Activated CD4-positive, alpha-beta T cell treated with anti-CD3 and anti-CD28 coated beads for 1 hour (primary cell): ENCODE data around the gene TSC2.
"Not testable (repeated sequence)": the region's sequence is repeated elsewhere in the genome, so short reads cannot be mapped to it uniquely, and the experiment has no call there.

Source experiments
- DNase-seq: peaks from one replicate; pipeline ENCODE4 v3.0.0-alpha.2; 2020

TSC2 gene

DNA sequence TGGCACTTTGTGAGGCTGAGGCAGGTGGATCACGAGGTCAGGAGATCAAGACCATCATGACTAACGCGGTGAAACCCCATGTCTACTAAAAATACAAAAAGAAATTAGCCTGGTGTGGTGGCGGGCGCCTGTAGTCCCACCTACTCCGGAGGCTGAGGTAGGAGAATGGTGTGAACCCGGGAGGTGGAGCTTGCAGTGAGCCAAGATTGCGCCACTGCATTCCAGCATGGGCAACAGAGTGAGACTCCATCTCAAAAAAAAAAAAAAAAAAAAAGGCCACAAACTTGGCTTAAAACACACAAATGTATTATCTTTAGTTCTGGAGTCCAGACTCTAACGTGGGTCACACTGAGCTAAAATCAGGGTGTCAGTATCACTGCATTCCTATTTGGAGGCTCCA lies 36.1 kb upstream of the TSC2 start:
- DNase-seq, result not testable (repeated sequence)

- DNase-seq, result no peak
These were observed 34.3 kb upstream of the TSC2 start for GRCh38 chr16:2013527-2013926.

GRCh38 chr16:2015117-2015946 lies 32.5 kb upstream of the TSC2 start:
- no peak for DNase-seq

DNA sequence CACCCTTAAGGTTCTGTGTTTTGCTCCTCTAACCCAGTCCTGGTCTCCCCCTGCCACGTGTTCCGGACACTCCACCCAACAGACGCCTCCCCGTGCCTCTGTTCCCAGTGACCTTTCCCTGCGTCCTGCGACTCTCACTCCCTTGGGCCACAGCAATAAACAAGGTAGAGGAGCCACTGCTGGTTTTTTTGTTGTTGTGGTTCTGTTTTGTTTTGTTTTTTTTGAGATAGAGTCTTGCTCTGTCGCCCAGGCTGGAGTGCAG lies 31.9 kb upstream of the TSC2 start:
- DNase-seq, result no peak

GRCh38 chr16:2016407-2016922 lies 31.3 kb upstream of the TSC2 start:
- no peak for DNase-seq

- DNase-seq, result no peak
These were observed 28.3 kb upstream of the TSC2 start, which contains the start of gene NPW for GRCh38 chr16:2019518-2019920. TSS of gene NPW (plus strand) at chr16:2019785.

DNA sequence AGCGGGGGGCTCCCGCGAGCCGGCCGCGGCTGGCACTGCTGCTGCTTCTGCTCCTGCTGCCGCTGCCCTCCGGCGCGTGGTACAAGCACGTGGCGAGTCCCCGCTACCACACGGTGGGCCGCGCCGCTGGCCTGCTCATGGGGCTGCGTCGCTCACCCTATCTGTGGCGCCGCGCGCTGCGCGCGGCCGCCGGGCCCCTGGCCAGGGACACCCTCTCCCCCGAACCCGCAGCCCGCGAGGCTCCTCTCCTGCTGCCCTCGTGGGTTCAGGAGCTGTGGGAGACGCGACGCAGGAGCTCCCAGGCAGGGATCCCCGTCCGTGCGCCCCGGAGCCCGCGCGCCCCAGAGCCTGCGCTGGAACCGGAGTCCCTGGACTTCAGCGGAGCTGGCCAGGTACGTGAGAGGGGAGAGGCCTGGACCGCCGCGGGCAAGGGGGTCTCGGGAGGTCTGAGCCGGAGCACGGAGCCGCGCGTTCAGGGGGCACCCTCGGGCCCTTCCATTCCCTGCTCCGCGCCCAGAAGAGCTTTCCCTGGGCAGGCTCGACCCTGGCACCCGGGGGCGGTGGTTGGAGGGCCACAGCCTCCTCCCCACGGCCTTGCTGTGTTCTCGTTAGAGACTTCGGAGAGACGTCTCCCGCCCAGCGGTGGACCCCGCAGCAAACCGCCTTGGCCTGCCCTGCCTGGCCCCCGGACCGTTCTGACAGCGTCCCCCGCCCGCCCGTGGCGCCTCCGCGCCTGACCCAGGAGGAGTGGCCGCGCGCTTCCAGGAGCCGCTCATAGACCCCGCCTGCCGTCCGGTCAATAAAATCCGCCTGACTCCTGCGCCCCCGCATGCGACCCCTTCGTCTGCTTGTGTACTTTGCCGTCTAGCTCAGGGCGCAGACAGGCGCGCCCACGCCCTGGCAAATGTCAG lies 27.6 kb upstream of the TSC2 start:
- no peak for DNase-seq

DNA sequence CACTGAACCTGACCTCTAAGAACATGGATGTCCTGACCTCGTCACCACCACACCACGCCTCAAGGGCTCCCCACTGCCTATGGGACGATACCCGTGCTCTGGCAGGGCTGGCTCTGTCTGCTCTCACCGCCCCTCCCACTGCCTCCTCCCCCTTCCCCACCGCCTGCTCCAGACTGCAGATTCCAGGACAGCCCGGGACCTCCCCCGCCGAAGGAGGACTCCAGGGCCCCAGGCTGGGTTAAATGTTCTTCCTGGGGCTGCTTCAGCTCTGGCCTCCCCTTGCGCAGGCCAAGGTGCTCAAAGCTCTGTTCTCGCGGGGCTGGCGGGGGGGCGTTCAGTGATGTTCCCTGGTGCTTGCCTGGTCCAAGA lies 25.1 kb upstream of the TSC2 start:
- DNase-seq, result no peak

DNA sequence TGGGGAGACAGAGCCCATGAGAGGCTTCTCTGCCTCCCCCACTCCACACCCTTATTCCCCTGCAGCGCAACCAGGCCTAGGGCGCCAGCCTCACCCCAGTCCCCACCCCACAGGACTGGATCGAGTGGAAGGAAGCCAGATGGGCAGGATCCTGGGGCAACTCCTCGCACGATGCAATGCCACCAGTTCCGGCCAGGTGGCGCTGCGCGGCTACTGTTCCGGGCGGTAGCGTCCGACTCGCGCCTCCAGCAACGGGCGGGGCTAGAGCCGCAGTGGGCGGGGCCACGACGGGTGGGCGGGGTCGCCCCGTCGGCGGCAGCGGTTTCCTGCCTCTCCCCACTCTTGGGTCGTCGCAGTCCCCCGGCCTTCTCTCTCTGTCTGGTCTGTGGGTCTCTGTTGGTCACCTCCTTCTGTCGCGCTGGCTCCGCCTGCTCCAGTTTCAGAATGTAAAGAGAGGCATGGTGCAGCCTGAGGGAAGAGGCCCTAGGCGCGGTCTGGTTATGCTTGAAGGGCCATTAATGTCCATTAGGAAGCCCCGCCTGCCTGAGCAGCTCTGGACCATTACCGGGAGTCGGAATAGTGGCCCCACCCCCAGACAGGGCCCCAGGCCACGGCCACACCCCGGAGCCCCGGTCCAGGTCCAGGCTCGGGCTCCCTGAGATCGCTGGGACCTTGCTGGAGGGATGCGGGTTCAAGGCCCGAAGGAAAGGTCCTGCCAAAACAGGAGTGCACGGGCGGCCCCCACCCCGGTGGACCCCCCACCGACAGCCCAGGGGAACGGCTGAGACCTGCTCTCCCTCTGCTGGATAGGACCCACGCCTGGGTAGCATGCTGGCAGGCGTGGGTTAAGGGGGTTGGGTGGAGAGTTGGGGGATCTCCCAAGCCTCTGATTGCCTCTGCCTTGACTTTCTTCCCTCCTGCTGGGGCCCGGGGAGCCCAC lies 24.4 kb upstream of the TSC2 start:
- peak; percentile 93 for DNase-seq

GRCh38 chr16:2024032-2024420 lies 23.8 kb upstream of the TSC2 start:
- DNase-seq, result no peak

DNA sequence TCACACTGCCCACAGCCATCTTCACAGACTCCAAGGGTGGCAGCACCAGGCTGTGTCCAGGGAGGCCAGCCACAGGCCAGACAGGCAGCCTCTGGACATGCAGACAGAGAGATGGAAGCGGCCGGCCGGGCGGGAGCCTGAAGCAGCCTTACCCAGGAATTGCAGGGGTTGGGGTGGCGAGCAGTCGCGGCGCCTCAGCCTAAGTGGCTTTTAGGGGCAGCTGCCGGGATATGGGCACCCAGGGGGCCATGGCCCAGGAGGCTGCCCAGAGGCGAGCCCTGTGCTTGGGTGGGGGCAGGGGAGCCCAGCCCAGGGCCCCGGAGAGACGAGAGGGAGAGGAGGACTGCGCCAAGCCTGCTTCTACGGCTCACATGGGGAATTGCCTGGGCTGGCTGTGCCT lies 22.5 kb upstream of the TSC2 start:
- DNase-seq, result no peak

GRCh38 chr16:2025878-2026460 lies 21.8 kb upstream of the TSC2 start:
- DNase-seq, result no peak

DNA sequence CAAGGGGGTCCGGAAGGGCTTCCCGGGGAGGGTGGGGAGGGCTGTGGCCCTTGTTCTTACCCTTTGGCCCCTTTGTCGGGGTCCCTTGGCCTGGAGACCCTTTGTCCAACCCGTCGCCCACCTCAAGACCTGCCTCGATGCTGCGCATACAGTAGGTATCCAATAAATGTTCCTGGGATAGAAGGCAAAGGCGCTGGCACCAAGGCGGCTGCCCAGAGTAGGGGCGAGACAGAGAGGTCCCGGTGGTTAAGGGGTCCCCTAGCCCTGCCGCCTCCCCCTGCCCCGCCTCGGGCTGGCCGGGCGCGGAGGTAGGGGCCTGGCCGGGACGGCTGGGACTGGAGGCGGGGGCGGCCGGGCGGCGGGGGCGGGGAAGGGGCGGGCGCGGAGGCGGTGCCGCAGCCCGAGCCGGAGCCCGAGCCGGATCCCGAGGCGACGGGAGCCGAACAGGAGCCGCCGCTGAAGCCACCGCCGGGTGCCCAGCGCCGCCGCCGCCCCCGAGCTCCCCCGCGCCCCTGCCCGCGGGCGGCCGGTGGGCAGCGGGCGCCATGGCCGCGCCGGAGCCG lies 21.2 kb upstream of the TSC2 start, which contains the start of gene NHERF2:
Gene NHERF2 (plus strand): TSS at position 442 of the 563 bp plus-strand sequence. CDS start 104 bp downstream, at position 546.
- DNase-seq, result no peak

GRCh38 chr16:2027024-2028010 lies 20.5 kb upstream of the TSC2 start:
- DNase-seq, result no peak

DNA sequence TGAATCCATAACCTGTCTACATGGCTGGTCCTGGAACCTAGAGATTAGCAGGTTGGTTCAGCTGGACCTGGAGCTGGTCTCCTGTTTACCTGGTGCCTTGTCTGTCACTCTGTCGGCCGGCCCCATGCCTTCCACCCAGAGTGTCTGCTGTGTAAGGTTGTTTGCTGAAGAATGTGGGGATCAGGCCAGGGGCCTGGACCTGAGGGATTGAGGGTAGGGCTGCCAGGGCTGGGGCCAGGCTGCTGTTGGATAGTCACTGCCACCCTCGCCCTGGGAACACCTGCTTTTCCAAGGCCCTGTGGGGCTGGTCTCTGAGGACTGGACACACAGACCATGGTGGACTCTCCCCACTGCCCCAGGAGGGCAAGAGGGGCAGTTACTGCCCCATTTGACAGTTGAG lies 19.6 kb upstream of the TSC2 start:
- no peak for DNase-seq

GRCh38 chr16:2028620-2029220 lies 19.1 kb upstream of the TSC2 start:
- no peak for DNase-seq

DNA sequence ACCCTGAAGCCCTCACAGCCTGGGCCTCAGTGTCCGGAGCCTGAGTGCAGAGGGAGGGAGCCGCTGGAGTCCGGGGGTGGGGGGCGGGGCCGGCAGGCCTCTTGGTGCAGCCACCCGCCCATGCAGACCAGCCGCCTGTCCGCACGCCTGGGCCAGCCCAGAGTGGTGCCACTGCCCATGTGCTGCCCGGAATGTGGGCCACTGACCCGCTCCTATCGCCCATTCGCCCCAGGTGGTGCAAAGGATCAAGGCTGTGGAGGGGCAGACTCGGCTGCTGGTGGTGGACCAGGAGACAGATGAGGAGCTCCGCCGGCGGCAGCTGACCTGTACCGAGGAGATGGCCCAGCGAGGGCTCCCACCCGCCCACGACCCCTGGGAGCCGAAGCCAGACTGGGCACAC lies 18.4 kb upstream of the TSC2 start:
- no peak for DNase-seq

DNA sequence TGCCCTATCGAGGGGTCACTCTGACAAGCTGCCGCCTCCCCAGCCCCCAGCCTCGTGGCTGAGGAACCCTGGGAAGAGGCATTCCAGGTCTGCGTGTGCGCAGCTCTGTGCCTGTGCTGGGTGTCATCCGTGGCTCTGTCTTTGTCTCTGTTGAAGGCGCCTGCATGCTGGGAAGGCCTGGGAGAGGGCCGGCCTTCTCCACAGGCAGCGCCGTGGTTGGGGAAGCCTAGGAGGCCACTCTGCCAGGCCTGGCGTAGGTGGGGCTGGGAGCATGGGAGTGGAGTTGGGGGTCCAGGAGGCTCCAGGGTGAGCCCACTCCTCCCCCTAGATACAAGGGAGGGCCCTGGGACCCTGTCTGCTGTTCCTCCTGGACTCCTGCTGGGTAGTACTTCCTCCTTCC lies 17.7 kb upstream of the TSC2 start:
- no peak for DNase-seq

DNA sequence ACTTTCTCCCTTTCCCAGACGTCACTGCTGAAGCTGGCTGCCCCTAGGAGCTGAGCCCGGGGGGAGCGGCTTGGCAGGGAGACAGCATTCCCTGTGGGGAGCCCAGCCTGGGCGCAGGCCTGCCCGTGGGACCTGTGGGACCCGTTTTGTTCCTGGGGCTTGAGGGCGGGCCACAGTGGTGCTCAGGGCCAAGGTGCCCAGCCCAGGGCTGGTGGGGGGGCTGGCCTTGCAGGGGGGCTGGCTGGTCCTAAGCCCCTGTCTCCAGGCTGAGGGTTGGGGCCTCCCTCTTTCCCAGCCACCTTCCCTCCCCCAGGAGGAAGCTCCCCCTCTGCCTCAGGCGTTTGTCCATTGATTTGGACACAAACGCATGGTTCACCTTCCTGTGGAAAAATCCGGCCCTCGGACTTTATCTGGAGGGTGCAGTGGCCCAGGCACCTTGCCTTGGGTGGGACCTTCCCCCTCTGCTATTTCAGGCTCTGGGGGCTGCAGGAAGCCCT lies 16.7 kb upstream of the TSC2 start:
- no peak for DNase-seq
